Measurements from ENCODE around the gene ZC3H7A. TPM values are rescaled to one million over a fixed set of nuclear protein-coding genes. Genes with fewer than 3 reads are reported as not detected.
"Not testable (repeated sequence)": the region's sequence is repeated elsewhere in the genome, so short reads cannot be mapped to it uniquely, and the experiment has no call there.

ZC3H7A gene
- total RNA-seq, 1 donor from 2014 or later: 63.9 TPM

DNA sequence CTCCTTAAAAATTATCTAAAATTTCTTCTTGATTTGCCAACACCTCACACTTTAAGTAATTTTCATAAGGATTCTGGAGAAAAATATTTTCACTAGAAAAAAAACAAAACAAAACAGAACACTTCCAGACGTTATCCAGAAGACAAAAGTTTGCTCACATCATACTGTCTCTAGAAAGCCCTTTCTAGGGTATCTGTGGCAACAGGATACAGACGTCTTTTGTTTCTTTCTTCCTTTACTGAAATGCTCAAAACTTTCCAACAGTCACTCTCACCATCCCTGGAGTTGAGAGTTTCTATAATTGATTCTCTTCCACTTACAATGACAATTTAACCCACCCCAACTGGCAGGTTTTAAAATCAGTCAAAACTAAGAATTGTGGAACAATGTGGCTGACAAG lies 2.6 kb downstream of the ZC3H7A start:
- Mint-ChIP-seq H3K27me3 (no peaks in the 10 kb centered on the region), H3K4me1 (ENCODE audit: low read depth) (peaks cover 54% of the 10 kb centered on the region), H3K4me3 (ENCODE audit: low read depth) (peak overlapping the region; percentile 87), H3K9me3 (ENCODE audit: low read depth) (no peaks in the 10 kb centered on the region), H3K27ac (peak overlapping the region; percentile 53), H3K36me3 (ENCODE audit: insufficient read depth) (peaks cover 9% of the 10 kb centered on the region)
- no peak for DNase-seq (ENCODE audit: low spot score, unreplicated experiment)
- TF ChIP-seq, protein P1, sequence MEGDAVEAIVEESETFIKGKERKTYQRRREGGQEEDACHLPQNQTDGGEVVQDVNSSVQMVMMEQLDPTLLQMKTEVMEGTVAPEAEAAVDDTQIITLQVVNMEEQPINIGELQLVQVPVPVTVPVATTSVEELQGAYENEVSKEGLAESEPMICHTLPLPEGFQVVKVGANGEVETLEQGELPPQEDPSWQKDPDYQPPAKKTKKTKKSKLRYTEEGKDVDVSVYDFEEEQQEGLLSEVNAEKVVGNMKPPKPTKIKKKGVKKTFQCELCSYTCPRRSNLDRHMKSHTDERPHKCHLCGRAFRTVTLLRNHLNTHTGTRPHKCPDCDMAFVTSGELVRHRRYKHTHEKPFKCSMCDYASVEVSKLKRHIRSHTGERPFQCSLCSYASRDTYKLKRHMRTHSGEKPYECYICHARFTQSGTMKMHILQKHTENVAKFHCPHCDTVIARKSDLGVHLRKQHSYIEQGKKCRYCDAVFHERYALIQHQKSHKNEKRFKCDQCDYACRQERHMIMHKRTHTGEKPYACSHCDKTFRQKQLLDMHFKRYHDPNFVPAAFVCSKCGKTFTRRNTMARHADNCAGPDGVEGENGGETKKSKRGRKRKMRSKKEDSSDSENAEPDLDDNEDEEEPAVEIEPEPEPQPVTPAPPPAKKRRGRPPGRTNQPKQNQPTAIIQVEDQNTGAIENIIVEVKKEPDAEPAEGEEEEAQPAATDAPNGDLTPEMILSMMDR (IDR thresholded peaks at IDR 0.05; ENCODE audit: unreplicated experiment): no peak

DNA sequence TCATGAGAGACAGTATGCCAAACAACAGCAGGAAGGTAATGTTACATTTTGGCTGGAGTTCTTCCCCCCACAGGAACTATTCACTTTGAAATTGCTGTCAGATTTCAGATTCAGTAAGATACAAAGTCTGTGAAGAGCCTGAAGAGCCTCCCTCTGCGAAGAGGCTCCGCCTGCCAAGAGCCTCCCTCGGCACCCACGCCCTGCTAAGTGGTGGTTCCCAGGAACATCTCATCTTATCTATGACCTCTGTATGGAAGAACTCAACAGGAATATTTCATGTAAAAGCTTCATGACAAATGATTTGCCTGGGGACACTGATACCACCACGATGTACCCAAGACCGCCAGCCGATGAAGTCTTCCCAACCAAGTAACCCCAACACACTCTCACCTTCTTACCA lies 3.2 kb downstream of the ZC3H7A start:
- peaks cover 9% of the 10 kb centered on the region for H3K36me3 Mint-ChIP-seq (ENCODE audit: insufficient read depth)
- TF ChIP-seq, protein P1 (IDR thresholded peaks at IDR 0.05; ENCODE audit: unreplicated experiment): no peak
- H3K4me1 Mint-ChIP-seq (ENCODE audit: low read depth): peaks cover 52% of the 10 kb centered on the region
- peak overlapping the region; percentile 46 for H3K4me3 Mint-ChIP-seq (ENCODE audit: low read depth)
- peak overlapping the region; percentile 53 for H3K27ac Mint-ChIP-seq
- no peaks in the 10 kb centered on the region for H3K9me3 Mint-ChIP-seq (ENCODE audit: low read depth)
- no peak for DNase-seq (ENCODE audit: low spot score, unreplicated experiment)
- H3K27me3 Mint-ChIP-seq: no peaks in the 10 kb centered on the region

DNA sequence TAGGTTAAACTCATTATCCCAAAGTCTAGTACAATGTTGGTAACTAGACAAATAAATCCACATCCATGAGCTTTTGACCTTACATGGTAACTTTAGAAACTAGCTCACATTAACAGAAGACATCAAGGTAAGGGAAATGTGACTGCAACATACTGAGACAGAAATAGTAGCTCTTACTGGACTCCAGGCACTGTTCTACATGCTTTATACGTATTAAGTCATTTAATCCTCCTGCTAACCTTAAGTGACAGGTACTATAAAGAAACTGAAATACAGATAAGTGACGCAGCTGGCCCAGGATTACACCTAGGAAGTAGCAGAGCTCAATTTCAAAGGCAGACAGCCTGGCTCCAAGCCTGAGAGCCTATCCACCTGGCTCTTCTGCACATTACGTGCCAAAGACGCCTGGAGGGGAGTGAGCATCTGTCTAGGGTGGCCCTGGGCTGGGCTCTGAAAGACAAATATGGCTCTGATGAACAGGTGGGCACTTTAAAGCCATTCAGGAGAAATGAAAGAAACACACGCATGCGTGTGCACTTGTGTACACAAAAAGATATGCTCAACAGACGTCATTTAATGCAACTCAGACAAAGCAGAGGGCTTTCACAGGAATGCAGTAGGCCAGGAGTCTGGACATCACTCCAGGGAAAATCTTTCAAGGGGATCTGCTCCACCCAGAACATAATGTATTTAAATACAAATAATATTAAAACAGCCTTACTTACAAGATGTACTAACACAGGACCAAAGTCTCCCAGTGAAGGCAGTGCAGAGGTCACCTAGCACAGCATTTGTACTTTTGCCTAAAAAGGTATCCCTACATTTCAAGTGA lies 4.4 kb downstream of the ZC3H7A start:
- no peak for DNase-seq (ENCODE audit: low spot score, unreplicated experiment)
- H3K4me1 Mint-ChIP-seq (ENCODE audit: low read depth): peaks cover 41% of the 10 kb centered on the region
- H3K9me3 Mint-ChIP-seq (ENCODE audit: low read depth): no peaks in the 10 kb centered on the region
- TF ChIP-seq, protein P1 (IDR thresholded peaks at IDR 0.05; ENCODE audit: unreplicated experiment): no peak
- peaks cover 9% of the 10 kb centered on the region for H3K36me3 Mint-ChIP-seq (ENCODE audit: insufficient read depth)
- H3K4me3 Mint-ChIP-seq (ENCODE audit: low read depth): no peak overlapping the region
- H3K27ac Mint-ChIP-seq: peak overlapping the region; percentile 69
- H3K27me3 Mint-ChIP-seq: no peaks in the 10 kb centered on the region

DNA sequence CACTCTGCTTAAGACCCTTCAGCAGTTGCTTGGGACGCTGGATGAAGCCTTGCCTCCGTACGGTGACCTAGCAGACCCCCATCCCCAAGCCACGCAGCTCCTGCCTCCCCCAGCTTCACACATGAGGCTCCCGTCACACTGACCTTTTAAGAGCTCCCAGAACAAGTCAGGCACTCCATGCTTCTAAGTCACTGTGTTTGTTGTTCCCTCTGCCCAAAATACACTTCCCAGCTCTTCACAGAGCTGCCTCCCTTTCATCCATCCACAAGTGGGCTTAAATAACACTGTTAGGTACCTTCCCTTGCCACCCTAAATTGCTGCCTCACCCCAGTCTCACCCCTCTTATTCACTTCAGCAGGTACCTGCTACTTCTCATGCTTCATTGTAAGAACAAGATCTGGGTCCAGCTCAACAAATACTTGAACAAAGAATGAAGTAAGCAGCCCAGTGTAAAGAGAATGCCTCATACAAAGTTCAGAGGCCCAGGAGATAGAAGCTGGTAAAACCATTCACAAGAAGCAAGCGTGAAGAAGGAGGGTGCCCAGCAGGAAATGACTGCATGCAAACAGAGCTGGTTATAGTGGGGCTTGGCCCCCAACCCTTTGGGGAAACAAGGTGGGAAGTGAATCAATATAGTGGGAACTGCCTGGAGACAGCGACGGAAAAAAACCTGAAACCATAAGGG lies 5.8 kb downstream of the ZC3H7A start:
- DNase-seq (ENCODE audit: low spot score, unreplicated experiment): no peak
- peaks cover 41% of the 10 kb centered on the region for H3K4me1 Mint-ChIP-seq (ENCODE audit: low read depth)
- H3K4me3 Mint-ChIP-seq (ENCODE audit: low read depth): no peak overlapping the region
- TF ChIP-seq, protein P1 (IDR thresholded peaks at IDR 0.05; ENCODE audit: unreplicated experiment): no peak
- peaks cover 11% of the 10 kb centered on the region for H3K36me3 Mint-ChIP-seq (ENCODE audit: insufficient read depth)
- H3K9me3 Mint-ChIP-seq (ENCODE audit: low read depth): no peaks in the 10 kb centered on the region
- peak overlapping the region; percentile 67 for H3K27ac Mint-ChIP-seq
- no peaks in the 10 kb centered on the region for H3K27me3 Mint-ChIP-seq

DNA sequence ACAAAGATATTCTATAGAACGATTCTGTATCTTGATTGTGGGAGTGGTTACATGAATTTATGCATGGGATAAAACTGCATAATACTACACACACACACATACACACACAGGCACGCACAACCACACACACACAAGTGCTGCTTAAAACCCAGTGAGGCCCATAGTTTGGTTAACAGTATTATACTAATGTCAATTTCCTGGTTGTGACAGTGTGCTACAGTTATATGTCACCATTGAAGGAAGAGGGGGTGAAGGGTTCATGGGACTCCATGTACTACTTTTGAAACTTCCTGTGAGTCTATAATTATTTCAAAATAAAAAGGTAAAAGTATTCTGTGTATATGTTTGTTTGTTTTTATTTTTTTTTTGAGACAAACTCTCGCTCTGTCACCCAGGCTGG lies 8.1 kb downstream of the ZC3H7A start:
- Mint-ChIP-seq H3K27ac (no peak overlapping the region), H3K27me3 (no peaks in the 10 kb centered on the region), H3K36me3 (ENCODE audit: insufficient read depth) (peaks cover 7% of the 10 kb centered on the region), H3K9me3 (ENCODE audit: low read depth) (no peaks in the 10 kb centered on the region), H3K4me1 (ENCODE audit: low read depth) (peaks cover 28% of the 10 kb centered on the region), H3K4me3 (ENCODE audit: low read depth) (no peak overlapping the region)
- DNase-seq (ENCODE audit: low spot score, unreplicated experiment): no peak
- TF ChIP-seq, protein P1 (IDR thresholded peaks at IDR 0.05; ENCODE audit: unreplicated experiment): no peak

DNA sequence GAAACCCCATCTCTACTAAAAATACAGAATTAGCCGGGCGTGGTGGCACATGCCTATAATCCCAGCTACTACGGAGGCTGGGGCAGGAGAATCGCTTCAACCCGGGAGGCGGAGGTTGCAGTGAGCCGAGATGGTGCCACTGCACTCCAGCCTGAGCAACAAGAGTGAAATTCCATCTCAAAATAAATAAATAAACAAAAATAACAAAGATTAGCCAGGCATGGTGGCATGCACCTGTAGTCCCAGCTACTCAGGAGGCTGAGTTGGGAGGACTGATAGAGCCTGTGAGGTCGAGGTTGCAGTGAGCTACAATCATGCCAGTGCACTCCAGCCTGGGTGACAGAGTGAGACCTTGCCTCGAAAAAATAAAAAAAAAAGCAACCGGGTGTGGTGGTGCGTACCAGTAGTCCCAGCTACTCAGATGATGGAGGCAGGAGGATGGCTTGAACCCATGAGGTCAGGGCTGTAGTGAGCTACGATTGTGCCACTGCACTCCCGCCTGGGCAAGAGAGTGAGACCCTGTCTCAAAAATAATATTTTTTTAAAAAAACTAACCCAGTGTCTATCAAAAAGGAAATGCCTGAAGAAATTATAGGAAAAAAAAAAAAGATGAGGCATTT lies 12.0 kb downstream of the ZC3H7A start:
- H3K27me3 Mint-ChIP-seq; H3K4me1 Mint-ChIP-seq (ENCODE audit: low read depth); H3K27ac Mint-ChIP-seq; DNase-seq (ENCODE audit: low spot score, unreplicated experiment); H3K4me3 Mint-ChIP-seq (ENCODE audit: low read depth); H3K36me3 Mint-ChIP-seq (ENCODE audit: insufficient read depth); H3K9me3 Mint-ChIP-seq (ENCODE audit: low read depth): not testable (repeated sequence)

DNA sequence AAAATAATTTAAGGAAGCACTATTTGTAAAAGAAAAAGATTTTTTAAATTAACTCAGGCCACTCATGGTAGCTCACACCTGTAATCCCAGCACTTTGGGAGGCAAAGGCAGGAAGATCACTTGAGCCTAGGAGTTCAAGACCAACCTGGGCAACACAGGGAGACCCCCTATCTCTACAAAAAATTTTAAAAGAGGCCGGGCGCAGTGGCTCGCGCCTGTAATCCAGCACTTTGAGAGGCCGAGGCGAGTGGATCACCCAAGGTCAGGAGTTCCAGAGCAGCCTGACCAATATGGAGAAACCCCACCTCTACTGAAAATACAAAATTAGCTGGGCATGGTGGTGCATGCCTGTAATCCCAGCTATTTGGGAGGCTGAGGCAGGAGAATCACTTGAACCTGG lies 12.7 kb downstream of the ZC3H7A start:
- DNase-seq (ENCODE audit: low spot score, unreplicated experiment); H3K4me3 Mint-ChIP-seq (ENCODE audit: low read depth); H3K27ac Mint-ChIP-seq; H3K27me3 Mint-ChIP-seq; H3K9me3 Mint-ChIP-seq (ENCODE audit: low read depth); H3K36me3 Mint-ChIP-seq (ENCODE audit: insufficient read depth); H3K4me1 Mint-ChIP-seq (ENCODE audit: low read depth): not testable (repeated sequence)
